ENCODE measurements around the gene TMEM213.
"Not testable (repeated sequence)": the region's sequence is repeated elsewhere in the genome, so short reads cannot be mapped to it uniquely, and the experiment has no call there.

GRCh38 chr7:138797046-138797445 is 748 bp upstream of the TMEM213 start:
- not testable (repeated sequence) for TF ChIP-seq CTCF (IDR thresholded peaks at IDR 0.05 in 8 of 11, conservative IDR thresholded peaks at IDR 0.05 in 3 of 11); POLR2A (IDR thresholded peaks at IDR 0.05)
